ENCODE data around the gene CHRNB2. TPM values are rescaled to one million over a fixed set of nuclear protein-coding genes. Genes with fewer than 3 reads are reported as not detected.

The CHRNB2 gene
- total RNA-seq, 1 experiment from 2014 or later, result 1.8 TPM

- WGBS (ENCODE audit: extremely low coverage, insufficient read length, low lambda C conversion rate), result no CpG with 5 or more reads among the region's 7 CpGs
- Mint-ChIP-seq H3K27ac (no peak overlapping the region), H3K9me3 (no peaks in the 10 kb centered on the region), H3K4me1 (no peaks in the 10 kb centered on the region), H3K36me3 (ENCODE audit: insufficient read depth in 1 of 3, low read depth in 3 of 3) (peaks cover 52 to 93% (median 86%) of the 10 kb centered on the region in 3 experiments; a peak in 6 of 7 replicates), H3K27me3 (ENCODE audit: low read depth) (no peaks in the 10 kb centered on the region), H3K4me3 (no peak overlapping the region)
- no peaks in the 10 kb centered on the region for H3K79me1 ChIP-seq (ENCODE audit: insufficient read depth, low read depth, low read length, poor library complexity, severe bottlenecking)
- H4K91ac ChIP-seq (ENCODE audit: insufficient read length, low read depth, low read length), result no peak overlapping the region
- H4K5ac ChIP-seq (ENCODE audit: insufficient read length, low read depth, low read length), result no peak overlapping the region
- H3K18ac ChIP-seq (ENCODE audit: insufficient read length, low read depth, low read length), result no peak overlapping the region
- no peaks in the 10 kb centered on the region for H3K79me2 ChIP-seq (ENCODE audit: insufficient read depth, low read length)
- TF ChIP-seq CTCF (conservative IDR thresholded peaks at IDR 0.05), result no peak
- H3K27ac ChIP-seq (ENCODE audit: insufficient read length, low read depth, low read length), result no peak overlapping the region
- H4K8ac ChIP-seq (replicated peaks; ENCODE audit: insufficient read length, low read depth, low read length), result no peak overlapping the region
- H3K56ac ChIP-seq (ENCODE audit: insufficient read length, low read depth, low read length), result no peak overlapping the region
- no peak overlapping the region for H2BK20ac ChIP-seq (ENCODE audit: low read depth, low read length, poor library complexity, severe bottlenecking)
- no peak for DNase-seq
- H3K9me3 ChIP-seq (ENCODE audit: control insufficient read depth, low read depth, low read length), result no peaks in the 10 kb centered on the region
- H2BK120ac ChIP-seq (ENCODE audit: low read depth, low read length, poor library complexity, severe bottlenecking), result no peak overlapping the region
- no peak overlapping the region for H2BK15ac ChIP-seq (ENCODE audit: low read depth, low read length)
- no peak overlapping the region for H2AK5ac ChIP-seq (ENCODE audit: insufficient read length, low read length)
- no peak overlapping the region for H2BK5ac ChIP-seq (ENCODE audit: insufficient read length, low read length)
- H3K27me3 ChIP-seq (ENCODE audit: insufficient read depth, low read length), result no peaks in the 10 kb centered on the region
- H3K4me1 ChIP-seq (ENCODE audit: insufficient read depth, low read length), result no peaks in the 10 kb centered on the region
- no peak overlapping the region for H2BK12ac ChIP-seq (ENCODE audit: insufficient read length, low read depth, low read length)
- H3K4me2 ChIP-seq (ENCODE audit: insufficient read depth, insufficient read length, low read length), result no peak overlapping the region
- H3T11ph ChIP-seq (ENCODE audit: low read length), result no peak overlapping the region
- no peak overlapping the region for H2AFZ ChIP-seq (ENCODE audit: low read length)
- no peak overlapping the region for H3K9ac ChIP-seq (ENCODE audit: extremely low read depth, insufficient read length, low read length)
- H3K14ac ChIP-seq (ENCODE audit: insufficient read depth, low read length), result no peak overlapping the region
- no peak overlapping the region for H3K23ac ChIP-seq (ENCODE audit: insufficient read length, low read depth, low read length)
- peaks cover 3% of the 10 kb centered on the region for H4K20me1 ChIP-seq (ENCODE audit: control insufficient read depth, insufficient read depth, insufficient read length)
- no peaks in the 10 kb centered on the region for H3K23me2 ChIP-seq (ENCODE audit: insufficient read length, low read depth, low read length, poor library complexity, severe bottlenecking)
- H3K4ac ChIP-seq (ENCODE audit: low read depth, low read length), result no peak overlapping the region
Measured at GRCh38 chr1:154591206-154591605, 23.6 kb downstream of the CHRNB2 start.
